MM.1S (cell line): ENCODE measurements around the gene FKBP1A.

Experiments
- CTCF ChIP-seq: fragments of 300-600 bp; sonication (generic); IDR thresholded peaks from 2 replicates; pipeline ENCODE4 v1.5.1; 2016; ENCODE audit warnings: antibody characterized with exemption, low read length, mixed read lengths
- EZH2 ChIP-seq: fragments of 300-600 bp; sonication (generic); optimal IDR thresholded peaks from 2 replicates; pipeline ENCODE3; 2017; ENCODE audit warnings: low read depth, mild to moderate bottlenecking, antibody characterized with exemption, low read length, mixed read lengths

- TF ChIP-seq CTCF = no peak
- no peak for TF ChIP-seq EZH2
These were observed 33.5 kb upstream of the FKBP1A start for GRCh38 chr20:1426231-1426849.
